DMS153 (cell line): ENCODE measurements around the gene ARIH1.

Source experiments
- DNase-seq: peaks from one replicate; lab custom pipeline; 2025; lab: John Stamatoyannopoulos, UW

Gene ARIH1

GRCh38 chr15:72540606-72541237, 66.6 kb downstream of the ARIH1 start:
- DNase-seq, result no peak

- no peak for DNase-seq
These were observed 67.5 kb downstream of the ARIH1 start for GRCh38 chr15:72541674-72542073.

GRCh38 chr15:72545156-72545555, 71.0 kb downstream of the ARIH1 start:
- DNase-seq, result no peak

GRCh38 chr15:72554471-72555425, 80.6 kb downstream of the ARIH1 start:
- no peak for DNase-seq

- no peak for DNase-seq
These were observed 85.7 kb downstream of the ARIH1 start for GRCh38 chr15:72559781-72560180.

- no peak for DNase-seq
These were observed 86.3 kb downstream of the ARIH1 start for GRCh38 chr15:72560458-72560857.

GRCh38 chr15:72562386-72562785, 88.3 kb downstream of the ARIH1 start:
- no peak for DNase-seq

GRCh38 chr15:72562878-72563277, 88.7 kb downstream of the ARIH1 start:
- no peak for DNase-seq

- no peak for DNase-seq
These were observed 90.0 kb downstream of the ARIH1 start for GRCh38 chr15:72564091-72564490.

- no peak for DNase-seq
These were observed 92.8 kb downstream of the ARIH1 start for GRCh38 chr15:72566973-72567372.

- DNase-seq, result no peak
These were observed 95.9 kb downstream of the ARIH1 start for GRCh38 chr15:72570059-72570458.

- no peak for DNase-seq
These were observed 105.7 kb downstream of the ARIH1 start for GRCh38 chr15:72579814-72580213.

GRCh38 chr15:72584006-72584405, 109.9 kb downstream of the ARIH1 start:
- DNase-seq, result no peak

- no peak for DNase-seq
These were observed 110.9 kb downstream of the ARIH1 start for GRCh38 chr15:72585025-72585424.

GRCh38 chr15:72585476-72586058, 111.4 kb downstream of the ARIH1 start:
- no peak for DNase-seq

GRCh38 chr15:72588096-72588495, 114.0 kb downstream of the ARIH1 start:
- DNase-seq, result no peak

GRCh38 chr15:72590427-72590826, 116.3 kb downstream of the ARIH1 start:
- DNase-seq, result no peak

- no peak for DNase-seq
These were observed 117.2 kb downstream of the ARIH1 start for GRCh38 chr15:72591361-72591760.

GRCh38 chr15:72592097-72592496, 118.0 kb downstream of the ARIH1 start:
- DNase-seq, result no peak

- no peak for DNase-seq
These were observed 118.5 kb downstream of the ARIH1 start for GRCh38 chr15:72592676-72593075.

GRCh38 chr15:72593838-72594237, 119.7 kb downstream of the ARIH1 start:
- no peak for DNase-seq

GRCh38 chr15:72599855-72600464, 125.8 kb downstream of the ARIH1 start:
- DNase-seq, result no peak

GRCh38 chr15:72604794-72605193, 130.7 kb downstream of the ARIH1 start:
- DNase-seq, result no peak
